Stimulated activated CD4-positive, alpha-beta T cell treated with anti-CD3 and anti-CD28 coated beads, Interleukin-4, amount 100 ng/mL, for 48 hours (primary cell): ENCODE results near the gene TRAM2.

ENCODE experiments used
- DNase-seq, 2 donors: peaks; one replicate each; pipeline ENCODE4 v3.0.0-alpha.2; 2020; ENCODE audit warnings: low read depth in 2 of 2

Gene TRAM2

GRCh38 chr6:52545406-52546119 lies 31.3 kb downstream of the TRAM2 start:
- DNase-seq: no peak

- DNase-seq: no peak
Measured at GRCh38 chr6:52544602-52545405, 32.1 kb downstream of the TRAM2 start.

DNA sequence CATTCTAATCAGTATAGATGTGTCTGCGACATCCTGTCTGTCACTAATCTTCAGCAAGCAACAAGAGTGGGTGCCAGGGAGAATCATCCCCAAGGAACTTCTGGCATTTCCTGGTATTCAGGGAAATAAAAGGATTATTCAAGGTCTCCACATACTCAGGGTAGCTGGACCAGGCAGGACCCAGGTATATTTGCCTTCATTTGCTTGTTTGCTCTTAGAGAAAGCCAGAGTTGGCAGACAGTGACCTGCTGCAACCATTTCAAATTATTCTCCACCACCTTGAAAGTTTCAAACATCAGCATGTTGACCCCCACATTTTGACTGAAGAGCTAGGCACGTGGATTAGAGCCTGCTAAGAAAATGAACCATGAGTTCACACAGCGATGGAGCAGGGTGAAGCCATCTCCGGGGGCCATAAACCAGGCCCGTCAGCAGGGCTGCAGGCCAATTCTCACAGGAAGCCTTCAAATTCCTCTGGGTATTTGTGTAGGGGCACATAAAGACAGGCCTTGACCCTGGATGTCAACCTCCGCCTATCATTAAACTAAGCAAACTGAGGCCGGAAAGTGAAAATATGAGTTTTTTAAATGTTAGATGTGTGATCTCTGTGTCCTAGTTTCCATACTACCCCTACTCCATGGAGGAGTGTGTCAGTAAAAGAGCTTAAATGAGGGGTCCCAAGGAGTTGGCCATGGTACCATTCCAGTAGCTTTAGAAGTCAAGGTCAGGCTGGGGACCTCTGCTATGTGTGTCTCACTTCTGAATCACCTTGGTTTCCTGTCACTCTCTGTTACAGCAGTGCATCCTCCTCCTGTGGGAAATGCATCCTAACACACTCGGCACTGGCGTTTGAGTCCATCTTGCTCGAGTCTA lies 32.9 kb downstream of the TRAM2 start:
- DNase-seq: no peak

GRCh38 chr6:52543262-52543661 lies 33.6 kb downstream of the TRAM2 start:
- DNase-seq: no peak

DNA sequence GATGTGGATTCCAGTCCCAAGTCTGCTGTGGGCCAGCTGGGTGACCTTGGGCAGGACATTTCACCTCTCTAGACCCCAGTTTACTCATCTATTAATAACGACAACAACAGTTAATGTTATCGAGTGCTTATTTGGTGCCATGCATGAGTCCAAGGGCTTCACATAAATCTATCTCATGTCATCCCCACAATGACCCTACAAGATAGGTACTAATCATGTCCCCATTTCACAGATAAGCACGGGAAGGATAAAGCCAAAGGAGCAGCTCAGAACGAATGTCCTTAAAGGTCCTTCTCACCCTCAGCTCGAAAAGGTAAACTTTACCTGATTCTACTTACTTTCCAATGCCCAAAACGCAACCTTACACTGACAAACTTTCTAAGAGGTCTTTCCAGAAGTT lies 35.7 kb downstream of the TRAM2 start:
- no peak for DNase-seq

DNA sequence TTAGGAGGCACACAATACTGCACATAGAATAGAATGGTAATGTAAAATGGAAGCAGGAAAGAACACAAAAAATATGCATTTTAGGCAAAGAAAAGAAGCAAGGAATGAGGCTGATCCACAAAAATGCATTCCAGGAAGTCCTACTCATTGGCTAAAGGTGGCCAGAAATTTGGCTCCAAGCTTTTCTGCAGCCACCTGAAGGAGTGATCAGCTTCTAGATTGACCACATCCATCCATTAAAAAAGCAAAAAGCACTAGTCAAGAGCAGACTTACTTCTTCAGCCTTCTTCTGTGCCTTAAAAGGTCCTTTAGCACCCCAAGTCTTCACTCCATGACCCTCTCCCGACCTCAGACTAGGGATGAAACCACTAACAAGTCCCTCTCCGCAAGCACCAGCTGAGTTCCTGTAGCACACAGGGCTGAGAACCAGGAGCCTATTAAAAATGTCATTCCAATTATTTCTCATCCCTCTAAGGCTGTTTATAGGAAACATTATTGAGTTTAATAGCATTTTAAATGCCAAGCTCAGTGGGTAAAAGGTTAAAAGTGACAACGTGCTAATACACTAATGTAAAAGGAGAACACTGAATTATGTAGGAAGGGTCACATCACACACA lies 36.5 kb downstream of the TRAM2 start:
- no peak for DNase-seq

DNA sequence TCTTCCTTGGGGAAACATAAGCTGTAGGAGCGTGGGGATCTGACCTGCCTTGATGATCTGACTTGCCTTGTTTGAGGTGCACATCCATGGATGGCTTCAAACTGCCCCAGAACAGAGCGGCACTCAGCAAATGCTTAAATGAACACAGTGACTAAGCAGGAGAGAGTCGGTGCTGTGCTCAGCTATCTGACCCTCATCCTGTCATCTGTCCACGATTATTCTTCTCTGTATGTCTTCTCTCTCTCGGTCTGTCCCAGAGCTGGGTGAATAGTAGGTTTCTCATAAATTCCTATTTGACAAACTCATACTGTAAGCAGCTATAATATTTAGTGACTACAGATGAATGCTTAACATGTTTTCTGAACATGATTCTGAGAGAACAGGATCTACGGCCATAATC lies 37.3 kb downstream of the TRAM2 start:
- no peak for DNase-seq

DNA sequence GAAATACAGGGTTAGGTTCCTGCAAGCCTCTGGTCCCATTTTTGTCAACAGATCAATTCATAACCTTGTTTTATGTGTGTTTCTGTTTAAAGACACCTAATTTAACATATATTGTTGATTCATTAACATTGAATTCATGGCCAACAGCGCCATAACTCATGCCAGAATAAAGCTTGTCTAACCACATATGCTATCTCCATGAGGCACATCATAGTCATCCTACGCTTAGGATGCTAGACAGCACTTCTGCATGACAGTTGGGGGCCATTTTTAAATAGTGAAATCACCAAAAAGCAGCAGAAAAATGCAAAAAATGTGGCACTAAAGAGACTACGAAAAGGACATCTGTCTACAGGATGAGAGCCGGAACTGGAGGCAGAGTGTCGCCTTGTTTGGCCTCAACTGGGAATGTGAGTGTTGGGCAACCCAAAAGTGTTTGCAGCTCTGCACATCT lies 37.9 kb downstream of the TRAM2 start:
- no peak for DNase-seq

GRCh38 chr6:52538252-52538900 lies 38.5 kb downstream of the TRAM2 start:
- DNase-seq: no peak

- no peak for DNase-seq
Measured at GRCh38 chr6:52537001-52537753, 39.7 kb downstream of the TRAM2 start.

DNA sequence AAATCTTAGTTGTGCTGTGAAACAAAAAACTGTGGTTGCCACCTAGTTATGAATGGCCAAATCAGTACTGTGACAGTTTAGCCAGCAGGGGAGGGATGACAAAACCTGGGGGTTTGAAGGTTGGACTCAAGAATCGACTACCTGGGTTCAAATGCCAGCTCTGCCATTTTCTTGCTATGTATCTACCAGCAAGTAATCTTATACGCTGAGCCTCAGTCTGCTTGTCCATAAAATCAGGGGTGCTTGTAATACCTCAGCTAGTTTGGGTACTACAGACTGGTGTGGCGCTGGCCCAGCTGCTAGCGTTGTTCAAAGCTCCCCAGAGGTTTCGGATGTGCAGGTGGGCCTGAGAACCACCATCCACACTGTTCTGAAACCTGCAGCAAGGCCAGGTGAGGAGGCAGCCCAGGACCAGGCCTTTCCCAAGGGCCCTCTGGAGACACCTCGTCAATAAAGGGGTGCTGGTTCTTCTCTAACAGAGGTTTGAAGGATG lies 40.4 kb downstream of the TRAM2 start:
- no peak for DNase-seq

- DNase-seq: no peak
Measured at GRCh38 chr6:52535711-52536423, 41.0 kb downstream of the TRAM2 start.

DNA sequence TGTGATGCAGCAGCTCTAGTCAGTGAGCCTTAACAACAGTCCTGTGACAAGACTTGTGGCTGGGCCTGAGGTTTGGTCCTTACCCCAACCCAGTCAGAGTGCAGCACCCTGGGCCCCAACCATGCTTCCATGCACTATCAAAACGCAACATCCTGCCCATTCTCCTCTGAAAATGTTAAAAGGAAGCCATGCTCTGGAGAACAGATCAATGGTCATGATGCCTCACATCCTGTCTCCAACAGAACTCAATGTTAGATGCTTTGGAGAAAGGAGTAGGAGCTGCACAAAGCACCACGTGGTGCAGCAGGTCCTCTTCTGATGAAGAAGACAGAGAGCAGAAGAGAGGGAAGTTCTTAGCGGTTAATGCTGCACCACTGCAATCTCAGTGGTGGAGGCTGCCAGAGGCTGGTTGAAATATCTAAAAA lies 41.9 kb downstream of the TRAM2 start:
- DNase-seq: peak in 1 of 2 donors; percentile 25

- no peak for DNase-seq
Measured at GRCh38 chr6:52534363-52534762, 42.5 kb downstream of the TRAM2 start.

GRCh38 chr6:52533491-52533890 lies 43.4 kb downstream of the TRAM2 start:
- no peak for DNase-seq

- no peak for DNase-seq
Measured at GRCh38 chr6:52532457-52532856, 44.4 kb downstream of the TRAM2 start.

DNA sequence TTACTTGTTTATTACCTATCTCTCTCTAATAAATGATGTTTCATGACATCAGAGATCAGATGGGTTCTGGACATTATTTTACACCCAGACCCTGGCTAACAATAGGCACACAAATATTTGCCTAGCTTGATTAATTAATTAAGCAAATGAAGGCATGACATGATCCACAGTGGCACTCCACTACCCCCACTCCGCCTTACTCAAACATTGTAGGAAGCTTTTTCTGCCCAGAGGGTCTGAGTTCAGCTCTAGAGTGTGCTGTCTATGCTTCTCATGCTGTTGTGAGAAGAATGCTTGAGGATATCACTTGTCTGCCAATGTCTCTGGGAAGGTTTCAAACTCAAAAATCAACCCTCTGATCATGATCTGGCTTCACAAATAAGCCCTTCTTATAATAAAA lies 45.0 kb downstream of the TRAM2 start:
- no peak for DNase-seq

DNA sequence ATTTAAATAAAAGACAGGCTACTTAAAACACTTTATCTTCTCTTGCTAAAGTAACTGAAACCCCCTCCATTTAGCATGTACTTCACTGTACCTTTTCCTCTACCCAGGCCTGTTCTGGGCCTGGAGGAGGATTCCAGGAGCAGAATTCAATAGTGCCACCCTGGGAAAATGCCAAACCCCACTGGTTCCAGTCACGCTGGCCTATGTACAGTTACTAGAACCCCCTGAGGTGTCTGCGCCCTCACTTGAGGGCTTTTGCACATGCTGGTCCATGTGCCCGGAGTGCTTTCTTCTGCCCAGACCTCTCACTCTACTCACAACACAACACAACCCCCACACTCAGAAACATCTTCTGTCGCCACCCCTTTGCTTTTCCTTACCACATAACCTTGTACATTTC lies 45.5 kb downstream of the TRAM2 start:
- DNase-seq: no peak

- DNase-seq: no peak
Measured at GRCh38 chr6:52530351-52530750, 46.5 kb downstream of the TRAM2 start.

DNA sequence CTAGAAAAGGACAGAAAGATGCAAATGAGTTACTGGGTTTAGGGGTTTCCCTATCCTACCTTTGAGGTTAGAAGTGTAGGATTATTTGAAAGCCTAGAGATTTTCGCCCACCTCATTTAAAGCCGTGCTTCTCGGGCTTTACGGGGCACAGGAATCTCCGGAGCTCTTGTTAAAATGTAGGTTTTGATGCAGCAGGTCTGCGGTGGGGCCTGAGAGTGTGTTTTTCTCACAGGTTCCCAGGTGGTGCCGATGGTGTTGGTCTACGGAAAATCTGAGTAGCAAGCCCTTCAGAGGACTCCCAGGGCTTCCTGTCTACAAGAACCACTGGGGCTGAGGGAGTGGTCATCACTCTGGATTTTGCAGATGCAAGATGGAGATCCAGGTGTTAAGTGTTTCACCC lies 47.5 kb downstream of the TRAM2 start:
- no peak for DNase-seq
